Esophagus (tissue), 2 donors: Measurements from ENCODE around the gene RBM39. TPM values are rescaled to one million over a fixed set of nuclear protein-coding genes. Genes with fewer than 3 reads are reported as not detected.

ENCODE experiments used
- H3K27ac ChIP-seq, 2 donors: one replicate each; pipeline ENCODE4 v1.5.1; 2013; ENCODE audit warnings: low read depth in 2 of 2, mild to moderate bottlenecking in 2 of 2, inconsistent platforms in 1 of 2, low read length in 1 of 2, moderate library complexity in 1 of 2
- H3K27me3 ChIP-seq, 2 donors: one replicate each; pipeline ENCODE4 v1.6.1; 2013; ENCODE audit warnings: low read length in 2 of 2, control low read depth in 1 of 2, mild to moderate bottlenecking in 1 of 2; ENCODE audit not compliant: insufficient read depth in 2 of 2, control insufficient read depth in 1 of 2
- H3K36me3 ChIP-seq, 2 donors: one replicate each; pipeline ENCODE4 v1.6.1; 2013; ENCODE audit warnings: low read length in 1 of 2; ENCODE audit not compliant: control insufficient read depth in 2 of 2, insufficient read depth in 2 of 2
- H3K4me1 ChIP-seq, 2 donors: one replicate each; pipeline ENCODE4 v1.6.1; 2013; ENCODE audit warnings: low read length in 1 of 2; ENCODE audit not compliant: control insufficient read depth in 2 of 2, insufficient read depth in 2 of 2
- H3K4me3 ChIP-seq, 2 donors: one replicate each; pipeline ENCODE4 v1.5.1; 2013; ENCODE audit warnings: low read length in 2 of 2, mild to moderate bottlenecking in 2 of 2, low read depth in 1 of 2, moderate library complexity in 1 of 2
- H3K9me3 ChIP-seq, 2 donors: one replicate each; pipeline ENCODE4 v1.6.1; 2013; ENCODE audit warnings: mild to moderate bottlenecking in 2 of 2, low read depth in 1 of 2, low read length in 1 of 2, moderate library complexity in 1 of 2; ENCODE audit not compliant: control insufficient read depth in 2 of 2, insufficient read depth in 1 of 2
- WGBS, 2 donors: extraction: QIAGEN DNeasy Blood & Tissue Kit; methylation state at CpG; one replicate each; pipeline ENCODE4 v1.1.7; 2013; 5-methylcytosine and 5-hydroxymethylcytosine counted together
- polyA plus RNA-seq, 2 donors: library from polyadenylated mRNA; stranded (reverse); fragments of 200-250 nt; gene quantifications; one replicate each; pipeline ENCODE4 v1.2.3, GENCODE V29; 2013
- donor health status: healthy with polysubstance abuse.
- donor health status: Bipolar disorder and iron deficiency.

Gene RBM39
- polyA plus RNA-seq, 2 donors: 164 to 335 TPM

DNA sequence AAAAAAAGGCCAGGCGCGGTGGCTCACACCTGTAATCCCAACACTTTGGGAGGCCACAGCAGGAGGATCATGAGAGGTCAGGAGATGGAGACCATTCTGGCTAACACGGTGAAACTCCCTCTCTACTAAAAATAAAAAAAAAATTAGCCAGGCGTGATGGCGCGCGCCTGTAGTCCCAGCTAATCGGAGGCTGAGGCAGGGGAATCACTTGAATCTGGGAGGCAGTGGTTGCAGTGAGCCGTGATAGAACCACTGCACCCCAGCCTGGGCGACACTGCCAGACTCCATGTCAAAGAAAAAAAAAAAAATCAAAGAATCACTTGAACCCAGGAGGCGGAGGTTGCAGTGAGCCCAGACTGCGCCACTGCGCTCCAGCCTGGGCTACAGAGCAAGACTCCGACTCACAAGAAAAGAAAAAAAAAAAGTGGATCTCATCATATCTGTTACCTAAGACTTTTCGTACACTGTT, 4.2 kb downstream of the RBM39 start:
- no peaks in the 10 kb centered on the region for H3K4me1 ChIP-seq
- H3K36me3 ChIP-seq: peaks cover 0 to 10% of the 10 kb centered on the region in 2 donors
- no peaks in the 10 kb centered on the region for H3K9me3 ChIP-seq
- H3K27me3 ChIP-seq: no peaks in the 10 kb centered on the region
- no peak overlapping the region for H3K4me3 ChIP-seq
- 91 to 96% methylated on average over 15 of the region's 15 CpGs for WGBS, 2 donors
- H3K27ac ChIP-seq: no peak overlapping the region

DNA sequence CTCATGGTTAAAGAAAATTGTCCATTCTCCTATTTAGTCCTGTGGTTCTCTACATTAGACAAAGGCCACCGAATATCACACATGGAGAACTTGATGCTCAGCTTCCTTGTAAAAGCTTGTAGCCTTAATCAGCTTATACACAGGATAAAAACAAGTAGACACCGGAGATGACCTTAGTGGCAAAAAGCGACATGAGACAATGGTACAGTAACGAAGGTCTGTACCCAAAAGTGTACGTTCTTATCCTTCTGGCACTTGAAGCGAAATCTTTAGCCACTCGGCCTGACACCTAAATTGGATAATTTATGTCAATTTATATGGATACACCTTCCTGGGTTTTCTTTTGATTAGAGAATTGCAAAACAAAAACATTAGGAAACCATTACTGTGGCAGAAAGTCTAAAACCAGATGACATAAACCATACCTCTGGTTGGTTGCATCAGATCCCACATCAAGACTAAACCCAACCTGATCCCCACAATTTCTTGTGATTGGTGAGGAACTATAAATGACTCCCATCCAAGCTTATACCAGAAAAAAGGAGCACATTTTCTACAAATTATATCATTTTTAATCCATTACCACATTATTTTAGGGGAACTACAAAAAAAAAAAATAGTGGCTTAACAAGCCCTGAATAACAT, 6.1 kb downstream of the RBM39 start:
- no peaks in the 10 kb centered on the region for H3K27me3 ChIP-seq
- no peaks in the 10 kb centered on the region for H3K4me1 ChIP-seq
- no peak overlapping the region for H3K27ac ChIP-seq
- WGBS, 2 donors: 48 to 55% methylated on average over 7 of the region's 7 CpGs
- peaks cover 2 to 14% of the 10 kb centered on the region in 2 donors for H3K36me3 ChIP-seq
- H3K4me3 ChIP-seq: peak overlapping the region in 1 of 2 donors; percentile 3
- no peaks in the 10 kb centered on the region for H3K9me3 ChIP-seq

DNA sequence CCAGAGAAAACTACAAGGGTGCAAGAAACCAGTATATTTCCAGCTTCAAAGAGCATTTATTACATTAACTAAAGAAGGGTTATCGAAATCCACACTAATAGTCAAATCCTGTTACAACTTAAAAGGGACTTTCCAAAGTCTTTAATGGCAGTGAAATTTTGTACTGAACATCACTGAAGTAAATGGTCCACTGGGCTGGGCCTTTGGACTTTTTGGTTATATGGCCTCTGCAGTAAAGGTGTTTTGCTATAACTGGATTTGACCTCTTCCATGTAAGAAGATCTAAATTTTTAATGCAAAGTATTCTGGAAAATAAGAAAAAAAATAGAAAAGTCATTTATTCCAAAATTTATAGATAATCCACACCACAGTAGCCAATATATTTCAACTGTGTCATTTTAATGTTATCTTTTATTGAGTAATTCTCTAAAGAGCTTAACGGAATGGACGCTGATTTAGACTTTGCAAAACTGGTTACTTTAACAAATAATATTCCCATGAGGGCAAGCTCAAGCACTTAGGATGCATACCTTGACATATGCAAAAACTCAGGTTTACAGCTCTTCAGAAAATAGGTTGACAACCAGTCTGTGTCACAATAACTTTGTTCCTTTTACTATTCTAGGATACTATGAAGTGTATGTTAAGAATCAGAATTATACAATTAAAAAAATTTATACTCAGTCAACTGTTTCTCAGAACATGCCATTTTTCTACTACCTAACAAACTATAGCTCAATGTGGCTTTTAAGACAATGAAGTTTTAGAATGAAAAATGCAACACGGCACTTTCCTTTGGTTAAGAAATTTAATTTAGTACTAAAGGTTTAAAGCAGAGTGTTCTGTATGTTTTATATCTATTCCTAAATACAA, 7.0 kb downstream of the RBM39 start:
- no peaks in the 10 kb centered on the region for H3K27me3 ChIP-seq
- 61 to 62% methylated on average over 4 of the region's 4 CpGs for WGBS, 2 donors
- H3K4me3 ChIP-seq: no peak overlapping the region
- no peak overlapping the region for H3K27ac ChIP-seq
- H3K9me3 ChIP-seq: no peaks in the 10 kb centered on the region
- peaks cover 2 to 12% of the 10 kb centered on the region in 2 donors for H3K36me3 ChIP-seq
- no peaks in the 10 kb centered on the region for H3K4me1 ChIP-seq

DNA sequence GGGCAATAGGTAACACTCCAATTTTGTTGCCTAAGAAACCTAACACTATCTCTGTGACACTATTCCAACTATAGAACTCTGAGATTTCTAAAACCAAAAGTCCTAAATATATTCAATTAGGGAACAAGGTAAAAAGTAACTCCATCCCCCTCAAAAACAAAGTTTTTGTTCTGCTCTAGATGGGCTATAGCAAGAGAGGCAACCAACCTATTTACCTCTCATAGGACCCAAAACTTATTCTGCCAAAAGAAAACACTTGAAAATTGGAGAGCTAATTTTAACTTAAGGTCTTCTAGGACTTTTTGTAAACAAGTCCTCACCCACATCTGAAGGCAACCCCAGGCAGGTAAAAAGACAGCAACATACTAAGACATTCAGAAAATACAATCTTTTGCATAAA, 7.7 kb downstream of the RBM39 start:
- Histone ChIP-seq H3K4me3 (no peak overlapping the region), H3K36me3 (peaks cover 2 to 13% of the 10 kb centered on the region in 2 donors), H3K27ac (no peak overlapping the region), H3K27me3 (no peaks in the 10 kb centered on the region), H3K9me3 (no peaks in the 10 kb centered on the region), H3K4me1 (no peaks in the 10 kb centered on the region)

DNA sequence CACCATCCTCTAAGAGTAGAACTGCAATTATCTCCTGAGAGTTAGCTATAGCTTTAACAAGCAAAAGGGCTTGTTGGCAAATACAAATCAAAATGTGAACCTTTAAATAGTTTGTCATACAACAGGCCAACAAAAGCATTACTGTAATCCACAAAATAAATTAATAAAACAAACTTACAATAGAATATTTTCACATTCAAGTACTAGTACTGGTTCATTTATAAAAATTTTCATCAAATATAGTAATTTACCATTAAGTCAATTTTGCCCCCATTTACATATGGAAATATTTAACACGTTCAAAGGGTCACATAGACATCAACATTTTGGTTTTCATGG, 9.4 kb downstream of the RBM39 start:
- no peaks in the 10 kb centered on the region for H3K27me3 ChIP-seq
- H3K4me1 ChIP-seq: no peaks in the 10 kb centered on the region
- peaks cover 6 to 14% of the 10 kb centered on the region in 2 donors for H3K36me3 ChIP-seq
- no peak overlapping the region for H3K27ac ChIP-seq
- no peak overlapping the region for H3K4me3 ChIP-seq
- 42 to 53% methylated on average over 1 of the region's 1 CpG for WGBS, 2 donors
- no peaks in the 10 kb centered on the region for H3K9me3 ChIP-seq

DNA sequence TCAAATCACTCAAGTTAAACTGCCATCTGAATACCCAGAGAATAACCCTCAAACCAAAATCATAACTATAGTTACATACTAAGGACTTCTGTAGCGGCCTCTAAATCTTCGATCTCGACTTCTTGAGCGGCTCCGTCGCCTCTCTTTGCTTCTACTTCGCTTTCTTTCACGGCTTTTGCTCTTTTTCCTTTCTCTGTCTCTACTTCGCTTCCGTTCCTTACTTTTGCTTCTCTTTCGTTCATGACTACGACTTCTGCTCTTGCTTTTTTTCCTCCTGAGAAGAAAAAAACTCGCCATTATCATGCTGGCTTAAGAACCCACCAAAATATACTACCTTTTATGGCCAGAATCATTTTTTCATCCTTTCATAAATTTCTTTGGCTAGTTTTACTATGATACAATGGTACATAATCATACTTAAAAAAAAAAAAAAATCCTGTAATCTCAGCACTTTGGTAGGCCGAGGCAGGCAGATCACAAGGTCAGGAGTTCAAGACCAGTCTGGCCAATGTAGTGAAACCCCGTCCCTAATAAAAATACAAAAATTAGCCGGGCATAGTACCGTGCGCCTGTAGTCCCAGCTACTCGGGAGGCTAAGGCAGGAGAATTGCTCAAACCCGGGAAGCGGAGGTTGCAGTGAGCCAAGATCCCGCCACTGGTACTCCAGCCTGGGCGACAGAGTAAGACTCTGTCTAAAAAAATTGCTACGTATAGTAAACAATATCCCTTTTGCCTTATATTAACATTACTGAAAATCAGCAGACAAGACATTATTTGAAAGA, 10.0 kb downstream of the RBM39 start:
- Histone ChIP-seq H3K36me3 (peaks cover 6 to 15% of the 10 kb centered on the region in 2 donors), H3K27me3 (no peaks in the 10 kb centered on the region), H3K9me3 (no peaks in the 10 kb centered on the region), H3K27ac (no peak overlapping the region), H3K4me1 (no peaks in the 10 kb centered on the region), H3K4me3 (no peak overlapping the region)
- WGBS, 2 donors: 83 to 84% methylated on average over 24 of the region's 24 CpGs

DNA sequence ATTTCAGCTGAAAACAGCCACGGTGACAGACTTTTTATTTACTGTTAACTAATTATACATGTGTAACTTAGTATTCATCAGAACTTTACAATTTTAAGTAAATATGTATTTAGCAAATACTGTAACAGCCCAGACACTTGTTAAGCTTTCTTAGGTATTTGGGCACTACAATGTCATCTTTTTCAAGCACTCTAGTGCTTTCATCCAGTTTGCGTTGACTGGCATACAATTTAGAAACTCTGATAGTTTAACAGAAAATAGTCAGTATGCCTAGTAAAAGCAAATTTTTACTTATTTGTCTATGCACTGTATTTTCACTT, 10.6 kb downstream of the RBM39 start:
- no peak overlapping the region for H3K27ac ChIP-seq
- H3K9me3 ChIP-seq: no peaks in the 10 kb centered on the region
- no peak overlapping the region for H3K4me3 ChIP-seq
- WGBS, 2 donors: 51 to 53% methylated on average over 2 of the region's 2 CpGs
- no peaks in the 10 kb centered on the region for H3K4me1 ChIP-seq
- H3K36me3 ChIP-seq: peaks cover 10 to 17% of the 10 kb centered on the region in 2 donors
- H3K27me3 ChIP-seq: no peaks in the 10 kb centered on the region

DNA sequence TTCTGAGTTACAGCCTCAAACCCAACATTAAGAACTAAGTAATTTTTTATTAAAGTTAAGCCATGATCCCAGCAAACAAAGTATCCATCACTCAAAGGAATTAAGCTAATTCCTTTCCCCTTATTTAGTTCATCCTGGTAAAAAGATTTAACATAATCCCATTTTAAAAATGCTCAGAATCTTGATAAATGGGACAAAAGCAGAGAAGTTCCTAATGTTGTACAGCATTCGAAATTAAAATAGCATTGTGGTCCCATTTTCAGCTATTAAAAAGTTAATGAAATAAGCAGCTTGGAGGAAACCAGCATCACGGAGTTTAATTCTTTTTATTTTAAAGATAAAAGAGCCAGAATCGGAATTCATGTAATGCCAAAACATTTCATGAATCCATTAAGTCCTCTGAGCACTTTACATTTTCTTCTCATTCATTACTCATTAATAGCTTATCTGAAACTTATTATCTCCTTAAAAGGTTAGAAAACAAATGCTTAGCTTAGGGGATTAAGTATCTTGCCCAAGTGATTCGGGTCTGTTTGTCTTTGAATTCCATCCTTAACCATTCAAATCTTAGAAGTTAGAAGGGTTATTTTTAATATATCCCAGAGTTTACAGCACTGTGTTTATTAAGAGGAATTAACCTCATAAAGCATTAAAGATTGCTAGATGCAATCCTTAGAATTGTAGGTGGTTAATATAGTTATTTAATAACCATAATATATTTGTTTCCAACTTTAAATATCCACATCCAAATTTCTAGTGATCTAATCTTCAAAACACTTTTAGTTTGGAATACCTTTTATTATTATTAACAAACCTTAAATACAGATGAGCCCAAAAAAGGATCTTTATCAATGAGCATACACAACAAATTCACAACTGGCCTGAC, 11.2 kb downstream of the RBM39 start:
- H3K36me3 ChIP-seq: peaks cover 10 to 20% of the 10 kb centered on the region in 2 donors
- no peak overlapping the region for H3K27ac ChIP-seq
- H3K27me3 ChIP-seq: no peaks in the 10 kb centered on the region
- no peak overlapping the region for H3K4me3 ChIP-seq
- 33 to 37% methylated on average over 4 of the region's 4 CpGs for WGBS, 2 donors
- no peaks in the 10 kb centered on the region for H3K9me3 ChIP-seq
- H3K4me1 ChIP-seq: no peaks in the 10 kb centered on the region
